Endothelial cell of umbilical vein (primary cell): ENCODE data around the gene CTBP2. TPM values are rescaled to one million over a fixed set of nuclear protein-coding genes. Genes with fewer than 3 reads are reported as not detected.

Source experiments
- BruUV-seq: library from RNA; stranded (reverse); fragments of 400-500 nt; replicated peaks from 2 replicates; lab custom pipeline; 2021; lab: Mats Ljungman, UMichigan
- CTCF ChIA-PET: fragments of 300-600, 350-600 bp; sonication (Branson Sonifier 250); formaldehyde crosslinking; loops from one replicate; lab custom pipeline; 2021; ENCODE audit warnings: antibody characterized with exemption, inconsistent platforms; lab: Charles Lee
- POLR2A ChIA-PET: fragments of 300-600, 350-600 bp; sonication (Branson Sonifier 250); formaldehyde crosslinking; loops from one replicate; lab custom pipeline; 2021; ENCODE audit warnings: antibody characterized with exemption, inconsistent platforms; lab: Charles Lee
- DNase-seq: peaks from one replicate; pipeline ENCODE4 v3.0.0-alpha.2; 2011; ENCODE audit warnings: low read depth, low spot score
- FAIRE-seq: peaks from 2 replicates; lab custom pipeline; 2011; peaks lifted over from hg19 to GRCh38; lab: Jason Lieb, UNC
- H2AFZ ChIP-seq: 2 replicates; pipeline ENCODE4 v1.6.0; 2012; ENCODE audit warnings: low read depth, low read length, control low read depth, inconsistent platforms
- H3K27ac ChIP-seq: 2 replicates; pipeline ENCODE4 v1.5.1; 2011; ENCODE audit warnings: low read depth, mild to moderate bottlenecking, control low read depth, low read length, moderate library complexity; ENCODE audit not compliant: insufficient read depth
- H3K27me3 ChIP-seq, 2 experiments: 2 replicates each; pipeline versions ENCODE4 v1.6.0 to v1.6.1; 2011; ENCODE audit warnings: low read length in 2 of 2, mixed read lengths in 1 of 2; ENCODE audit not compliant: control insufficient read depth in 2 of 2, insufficient read depth in 2 of 2
- H3K36me3 ChIP-seq, 2 experiments: 2 replicates in 1 of 2; 3 replicates in 1 of 2; pipeline ENCODE4 v1.5.1; 2011; ENCODE audit warnings: low read length in 2 of 2, mild to moderate bottlenecking in 1 of 2, moderate library complexity in 1 of 2; ENCODE audit not compliant: control insufficient read depth in 2 of 2, insufficient read depth in 2 of 2; ENCODE audit errors: extremely low read depth in 1 of 2
- H3K4me1 ChIP-seq: 3 replicates; pipeline ENCODE4 v1.5.1; 2011; ENCODE audit warnings: mild to moderate bottlenecking, low read length; ENCODE audit not compliant: control insufficient read depth, insufficient read depth; ENCODE audit errors: extremely low read depth
- H3K4me2 ChIP-seq: 2 replicates; pipeline ENCODE4 v1.6.1; 2011; ENCODE audit warnings: low read length, control low read depth, mixed read lengths; ENCODE audit not compliant: insufficient read depth
- H3K4me3 ChIP-seq, 3 experiments: fragments of 200-600 bp in 1 of 3; sonication (generic), shearing (Covaris generic) in 1 of 3; replicated peaks in 1 of 3; 2 replicates each; pipeline ENCODE4 v1.5.1; 2011 to 2016; ENCODE audit warnings: control low read depth in 3 of 3, low read length in 3 of 3, mild to moderate bottlenecking in 2 of 3, inconsistent platforms in 1 of 3, low read depth in 1 of 3, moderate library complexity in 1 of 3; ENCODE audit not compliant: insufficient read depth in 1 of 3
- H3K79me2 ChIP-seq: 2 replicates; pipeline ENCODE4 v1.6.0; 2012; ENCODE audit warnings: low read length, inconsistent platforms; ENCODE audit not compliant: control insufficient read depth, insufficient read depth
- H3K9ac ChIP-seq: replicated peaks from 2 replicates; pipeline ENCODE3; 2011; ENCODE audit warnings: low read length, control low read depth; ENCODE audit not compliant: insufficient read depth; ENCODE audit errors: extremely low read depth
- H3K9me1 ChIP-seq: replicated peaks from 3 replicates; pipeline ENCODE4 v1.6.0; 2011; ENCODE audit warnings: mild to moderate bottlenecking, low read length; ENCODE audit not compliant: control insufficient read depth, insufficient read depth; ENCODE audit errors: extremely low read depth
- H3K9me3 ChIP-seq: replicated peaks from 2 replicates; pipeline ENCODE4 v1.5.1; 2012; ENCODE audit warnings: low read length, inconsistent platforms; ENCODE audit not compliant: control insufficient read depth, insufficient read depth
- H4K20me1 ChIP-seq: replicated peaks from 2 replicates; pipeline ENCODE3; 2011; ENCODE audit warnings: mild to moderate bottlenecking, low read length; ENCODE audit not compliant: control insufficient read depth, insufficient read depth; ENCODE audit errors: extremely low read depth
- CTCF ChIP-seq, 2 donors: IDR thresholded peaks; 1 replicate in 1 of 2; 2 replicates in 1 of 2; pipeline ENCODE4 v1.5.1; 2011; ENCODE audit warnings: low read length in 2 of 2, mild to moderate bottlenecking in 2 of 2, moderate library complexity in 2 of 2, control low read depth in 1 of 2, inconsistent platforms in 1 of 2, low read depth in 1 of 2; ENCODE audit not compliant: insufficient read depth in 1 of 2; ENCODE audit errors: extremely low read depth in 1 of 2
- EZH2 ChIP-seq: IDR thresholded peaks from 2 replicates; pipeline ENCODE4 v1.6.1; 2012; ENCODE audit warnings: borderline replicate concordance, low read depth, mild to moderate bottlenecking, moderate library complexity, low read length, inconsistent platforms; ENCODE audit not compliant: severe bottlenecking
- FOS ChIP-seq: IDR thresholded peaks from 2 replicates; pipeline ENCODE4 v1.6.1; 2011; ENCODE audit warnings: mild to moderate bottlenecking, low read length, moderate library complexity, borderline replicate concordance; ENCODE audit not compliant: insufficient read depth
- GATA2 ChIP-seq: IDR thresholded peaks from 2 replicates; pipeline ENCODE4 v1.7.0; 2011; ENCODE audit warnings: low read depth, mild to moderate bottlenecking, moderate library complexity, mixed read lengths, low read length; ENCODE audit not compliant: insufficient read length, insufficient read depth
- JUN ChIP-seq: IDR thresholded peaks from 2 replicates; pipeline ENCODE4 v1.6.1; 2011; ENCODE audit warnings: borderline replicate concordance, low read depth; ENCODE audit not compliant: insufficient read length, insufficient read depth
- MYC ChIP-seq: IDR thresholded peaks from one replicate; pipeline ENCODE4 v1.6.1; 2011; ENCODE audit warnings: mild to moderate bottlenecking, low read depth, low read length
- POLR2A ChIP-seq: IDR thresholded peaks from 2 replicates; pipeline ENCODE4 v1.6.1; 2012; ENCODE audit warnings: low read depth, mild to moderate bottlenecking, control low read depth, low read length
- POLR2AphosphoS5 ChIP-seq: IDR thresholded peaks from 2 replicates; pipeline ENCODE4 v1.6.1; 2012; ENCODE audit warnings: low read depth, mild to moderate bottlenecking, control low read depth, low read length, moderate library complexity; ENCODE audit not compliant: insufficient read depth
- dilution Hi-C: fragments of 300-500 bp; cut with MboI; formaldehyde crosslinking; loops from one replicate; pipeline ENCODE4 v1.15.0; 2019; ENCODE audit warnings: low sequenced_read_pairs; ENCODE audit not compliant: extremely low pct_ligation_motif_present
- intact Hi-C: fragments of 100-400 bp; cut with micrococcal nuclease; formaldehyde crosslinking; loops from one replicate; pipeline ENCODE4 v1.10.0; 2022
- polyA plus RNA-seq, 4 experiments: library from polyadenylated mRNA; depleted of rRNA in 3 of 4; stranded (reverse) in 3 of 4; unstranded in 1 of 4; fragments of >200 nt; gene quantifications; 2 replicates each; pipeline versions ENCODE4 v1.2.1 to v1.2.3, GENCODE V29; 2011 to 2012; ENCODE audit warnings: missing spikeins in 1 of 4
- total RNA-seq: library from RNA; stranded (reverse); gene quantifications from 2 replicates; pipeline ENCODE4 v1.2.3, GENCODE V29; 2021

Gene CTBP2
- total and polyA plus RNA-seq, 2 donors (not counting 3 experiments of a cell fraction or from before 2014, with no cell fraction given): 118 to 128 TPM

DNA sequence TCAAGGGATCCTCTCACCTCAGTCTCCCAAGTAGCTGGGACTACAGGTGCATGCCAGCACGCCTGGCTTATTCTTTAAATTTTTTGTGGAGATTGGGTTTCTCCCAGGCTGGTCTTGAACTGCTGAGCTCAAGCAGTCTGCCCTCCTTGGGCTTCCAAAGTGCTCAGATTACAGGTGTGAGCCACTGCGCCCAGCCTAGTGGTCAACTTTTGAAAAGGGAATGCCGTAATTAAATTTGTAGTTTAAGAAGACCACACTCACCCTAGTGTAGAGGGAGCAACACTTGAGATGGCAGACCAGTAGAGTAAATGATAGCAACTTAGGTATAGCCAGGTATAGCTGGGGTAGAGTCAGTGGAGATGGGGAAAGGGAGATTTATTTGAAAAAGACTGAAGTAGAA is 200.8 kb downstream of the CTBP2 start:
- Histone ChIP-seq H3K27me3 (no peaks in the 10 kb centered on the region), H3K4me2 (no peak overlapping the region), H3K79me2 (peaks cover 53% of the 10 kb centered on the region), H3K36me3 (no peaks in the 10 kb centered on the region), H3K4me3 (no peak overlapping the region), H3K9ac (no peak overlapping the region), H3K4me1 (no peaks in the 10 kb centered on the region), H4K20me1 (peaks cover 13% of the 10 kb centered on the region), H3K9me3 (no peaks in the 10 kb centered on the region), H3K27ac (no peak overlapping the region), H3K9me1 (no peaks in the 10 kb centered on the region), H2AFZ (no peak overlapping the region)
- CTCF ChIA-PET: no interaction called here
- dilution Hi-C loops: no loop called here
- FAIRE-seq (no peak), DNase-seq (no peak)
- TF ChIP-seq GATA2 (no peak), JUN (no peak), POLR2A (no peak), FOS (no peak)
- POLR2A ChIA-PET: no interaction called here
- intact Hi-C loops: no loop called here
- no TSS peak for BruUV-seq

- Histone ChIP-seq H3K9me3 (no peaks in the 10 kb centered on the region), H4K20me1 (peaks cover 16% of the 10 kb centered on the region), H3K9me1 (no peaks in the 10 kb centered on the region), H3K9ac (no peak overlapping the region), H3K4me1 (no peaks in the 10 kb centered on the region), H3K4me3 (no peak overlapping the region), H3K79me2 (peaks cover 59% of the 10 kb centered on the region), H3K4me2 (no peak overlapping the region), H3K27ac (no peak overlapping the region), H3K36me3 (no peaks in the 10 kb centered on the region), H2AFZ (no peak overlapping the region), H3K27me3 (no peaks in the 10 kb centered on the region)
- ChIA-PET POLR2A (no interaction called here), CTCF (no interaction called here)
- FAIRE-seq (no peak), DNase-seq (no peak)
- TF ChIP-seq GATA2: no peak
- TF ChIP-seq POLR2A: no peak
- no peak for TF ChIP-seq CTCF (IDR thresholded peaks at IDR 0.05; ENCODE audit: extremely low read depth in 1 of 2, insufficient read depth in 1 of 2, low read depth in 1 of 2, low read length in 2 of 2)
- TF ChIP-seq MYC: no peak
- TF ChIP-seq EZH2: no peak
- TF ChIP-seq POLR2AphosphoS5: no peak
- TF ChIP-seq FOS: no peak
- no peak for TF ChIP-seq JUN
- intact Hi-C loops (no loop called here), dilution Hi-C loops (no loop called here)
- BruUV-seq: no TSS peak
These were observed 202.9 kb downstream of the CTBP2 start for GRCh38 chr10:124957404-124957947.
